Lung (tissue), 12 donors: ENCODE measurements around the gene SP1. TPM values are rescaled to one million over a fixed set of nuclear protein-coding genes. Genes with fewer than 3 reads are reported as not detected.
"Not testable (repeated sequence)": the region's sequence is repeated elsewhere in the genome, so short reads cannot be mapped to it uniquely, and the experiment has no call there.

Experiments
- ATAC-seq: fragments of 200-7000 bp; cut with Tn5 transposase; one replicate; pipeline ENCODE4 v1.9.1; 2020; ENCODE audit warnings: moderate number of reproducible peaks; ENCODE audit not compliant: insufficient read depth, low FRiP score
- DNase-seq, 3 donors: peaks; one replicate each; pipeline ENCODE4 v3.0.0-alpha.2; 2013 to 2017
- H3K27ac ChIP-seq, 2 donors: one replicate each; pipeline ENCODE4 v1.5.1; 2013; ENCODE audit warnings: mild to moderate bottlenecking in 2 of 2, moderate library complexity in 2 of 2, control low read depth in 1 of 2, inconsistent platforms in 1 of 2, low read depth in 1 of 2, low read length in 1 of 2
- H3K27me3 ChIP-seq, 3 donors: one replicate each; pipeline ENCODE4 v1.5.1; 2013; ENCODE audit warnings: low read length in 2 of 3; ENCODE audit not compliant: control insufficient read depth in 3 of 3, insufficient read depth in 3 of 3
- H3K36me3 ChIP-seq, 4 donors: one replicate each; pipeline ENCODE4 v1.5.1; 2013; ENCODE audit warnings: low read length in 4 of 4, mild to moderate bottlenecking in 1 of 4, moderate library complexity in 1 of 4; ENCODE audit not compliant: control insufficient read depth in 4 of 4, insufficient read depth in 4 of 4
- H3K4me1 ChIP-seq, 5 donors: one replicate each; pipeline ENCODE4 v1.5.1; 2013; ENCODE audit warnings: low read length in 5 of 5, mild to moderate bottlenecking in 2 of 5, moderate library complexity in 1 of 5; ENCODE audit not compliant: control insufficient read depth in 5 of 5, insufficient read depth in 5 of 5
- H3K4me3 ChIP-seq: one replicate; pipeline ENCODE4 v1.5.1; 2013; ENCODE audit warnings: mild to moderate bottlenecking, control low read depth, moderate library complexity
- H3K9ac ChIP-seq, 2 donors: one replicate each; pipeline ENCODE4 v1.5.1; 2013; ENCODE audit warnings: low read length in 2 of 2, control low read depth in 1 of 2; ENCODE audit not compliant: insufficient read depth in 1 of 2
- H3K9me3 ChIP-seq, 4 donors: one replicate each; pipeline ENCODE4 v1.5.1; 2013; ENCODE audit warnings: low read length in 3 of 4, mild to moderate bottlenecking in 1 of 4, moderate library complexity in 1 of 4; ENCODE audit not compliant: control insufficient read depth in 4 of 4, insufficient read depth in 3 of 4
- WGBS, 2 donors: extraction: QIAGEN DNeasy Blood & Tissue Kit; methylation state at CpG; one replicate each; pipeline ENCODE4 v1.1.7; 2013; 5-methylcytosine and 5-hydroxymethylcytosine counted together
- polyA plus RNA-seq, 2 donors: library from polyadenylated mRNA; stranded (reverse); fragments of 200-250 nt; gene quantifications; one replicate each; pipeline ENCODE4 v1.2.1, GENCODE V29; 2013
- total RNA-seq, 2 donors: library from RNA; depleted of rRNA in 1 of 2; stranded (reverse); fragments of >200 nt in 1 of 2; gene quantifications; one replicate each; pipeline ENCODE4 v1.2.1, GENCODE V29; 2014 to 2021
- TF ChIP-seq, protein P1 (sequence below): IDR thresholded peaks from 2 replicates; pipeline ENCODE4 v1.5.1; 2012; ENCODE audit warnings: mild to moderate bottlenecking; ENCODE audit errors: control extremely low read depth, extremely low read depth
- donor health status: control.
- donor health status: control.
- donor health status: Bipolar disorder and iron deficiency.
- donor health status: healthy.
- donor health status: DM: yes; HTN: yes; CAD: no.

Gene SP1
- total and polyA plus RNA-seq, 4 donors, result 16.2 to 72.2 (median 47.5) TPM

DNA sequence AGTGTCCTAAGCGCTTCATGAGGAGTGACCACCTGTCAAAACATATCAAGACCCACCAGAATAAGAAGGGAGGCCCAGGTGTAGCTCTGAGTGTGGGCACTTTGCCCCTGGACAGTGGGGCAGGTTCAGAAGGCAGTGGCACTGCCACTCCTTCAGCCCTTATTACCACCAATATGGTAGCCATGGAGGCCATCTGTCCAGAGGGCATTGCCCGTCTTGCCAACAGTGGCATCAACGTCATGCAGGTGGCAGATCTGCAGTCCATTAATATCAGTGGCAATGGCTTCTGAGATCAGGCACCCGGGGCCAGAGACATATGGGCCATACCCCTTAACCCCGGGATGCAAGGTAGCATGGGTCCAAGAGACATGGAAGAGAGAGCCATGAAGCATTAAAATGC is 31.0 kb downstream of the SP1 start:
- Histone ChIP-seq H3K9me3 (no peaks in the 10 kb centered on the region), H3K4me1 (peaks cover 0 to 21% (median 6%) of the 10 kb centered on the region in 5 donors), H3K9ac (no peak overlapping the region), H3K4me3 (no peak overlapping the region), H3K27ac (no peak overlapping the region), H3K36me3 (peaks cover 11 to 35% (median 29%) of the 10 kb centered on the region in 4 donors), H3K27me3 (no peaks in the 10 kb centered on the region)
- DNase-seq (no peak), ATAC-seq (no peak)
- TF ChIP-seq, protein P1, sequence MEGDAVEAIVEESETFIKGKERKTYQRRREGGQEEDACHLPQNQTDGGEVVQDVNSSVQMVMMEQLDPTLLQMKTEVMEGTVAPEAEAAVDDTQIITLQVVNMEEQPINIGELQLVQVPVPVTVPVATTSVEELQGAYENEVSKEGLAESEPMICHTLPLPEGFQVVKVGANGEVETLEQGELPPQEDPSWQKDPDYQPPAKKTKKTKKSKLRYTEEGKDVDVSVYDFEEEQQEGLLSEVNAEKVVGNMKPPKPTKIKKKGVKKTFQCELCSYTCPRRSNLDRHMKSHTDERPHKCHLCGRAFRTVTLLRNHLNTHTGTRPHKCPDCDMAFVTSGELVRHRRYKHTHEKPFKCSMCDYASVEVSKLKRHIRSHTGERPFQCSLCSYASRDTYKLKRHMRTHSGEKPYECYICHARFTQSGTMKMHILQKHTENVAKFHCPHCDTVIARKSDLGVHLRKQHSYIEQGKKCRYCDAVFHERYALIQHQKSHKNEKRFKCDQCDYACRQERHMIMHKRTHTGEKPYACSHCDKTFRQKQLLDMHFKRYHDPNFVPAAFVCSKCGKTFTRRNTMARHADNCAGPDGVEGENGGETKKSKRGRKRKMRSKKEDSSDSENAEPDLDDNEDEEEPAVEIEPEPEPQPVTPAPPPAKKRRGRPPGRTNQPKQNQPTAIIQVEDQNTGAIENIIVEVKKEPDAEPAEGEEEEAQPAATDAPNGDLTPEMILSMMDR, result no peak
- 97% methylated on average over 5 of the region's 5 CpGs for WGBS, 2 donors

DNA sequence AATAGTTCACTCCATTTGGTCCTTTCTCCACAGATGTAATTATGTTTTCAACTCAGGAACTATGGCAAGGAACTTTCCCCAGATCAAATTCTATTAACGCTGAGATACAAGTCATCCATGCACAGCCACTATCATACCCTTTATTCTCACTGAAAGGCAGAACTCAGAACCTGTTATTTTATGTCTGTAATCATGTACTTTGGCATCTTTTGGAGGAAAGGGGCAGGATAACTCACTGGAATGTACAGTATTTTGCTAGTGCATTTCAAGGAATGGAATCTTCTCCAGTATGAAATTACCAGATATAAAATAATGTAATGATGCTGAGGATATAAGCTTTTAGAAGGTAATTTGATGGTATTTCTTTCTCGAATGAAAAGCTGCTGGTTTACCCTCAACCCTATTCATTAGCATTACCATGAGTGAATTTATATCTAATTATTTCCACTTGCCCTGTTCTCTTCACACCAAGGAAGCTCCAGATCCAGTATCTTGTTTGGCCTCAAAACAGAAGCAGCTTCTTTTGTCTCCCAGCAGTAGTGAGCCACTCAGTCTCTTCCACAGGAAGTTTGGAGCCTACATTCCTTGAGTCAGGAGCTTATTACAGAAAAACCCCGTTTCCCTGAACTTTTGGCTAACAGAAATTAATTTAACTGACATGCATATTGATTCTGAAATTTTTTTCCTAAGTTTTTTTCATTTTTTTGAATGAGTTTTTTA is 33.7 kb downstream of the SP1 start:
- Histone ChIP-seq H3K9ac (no peak overlapping the region), H3K4me1 (peaks cover 0 to 21% (median 6%) of the 10 kb centered on the region in 5 donors), H3K27ac (no peak overlapping the region), H3K27me3 (no peaks in the 10 kb centered on the region), H3K36me3 (peaks cover 11 to 32% (median 27%) of the 10 kb centered on the region in 4 donors), H3K4me3 (no peak overlapping the region), H3K9me3 (no peaks in the 10 kb centered on the region)
- DNase-seq (no peak), ATAC-seq (no peak)
- TF ChIP-seq, protein P1, result no peak
- 66 to 86% methylated on average over 3 of the region's 3 CpGs for WGBS, 2 donors

DNA sequence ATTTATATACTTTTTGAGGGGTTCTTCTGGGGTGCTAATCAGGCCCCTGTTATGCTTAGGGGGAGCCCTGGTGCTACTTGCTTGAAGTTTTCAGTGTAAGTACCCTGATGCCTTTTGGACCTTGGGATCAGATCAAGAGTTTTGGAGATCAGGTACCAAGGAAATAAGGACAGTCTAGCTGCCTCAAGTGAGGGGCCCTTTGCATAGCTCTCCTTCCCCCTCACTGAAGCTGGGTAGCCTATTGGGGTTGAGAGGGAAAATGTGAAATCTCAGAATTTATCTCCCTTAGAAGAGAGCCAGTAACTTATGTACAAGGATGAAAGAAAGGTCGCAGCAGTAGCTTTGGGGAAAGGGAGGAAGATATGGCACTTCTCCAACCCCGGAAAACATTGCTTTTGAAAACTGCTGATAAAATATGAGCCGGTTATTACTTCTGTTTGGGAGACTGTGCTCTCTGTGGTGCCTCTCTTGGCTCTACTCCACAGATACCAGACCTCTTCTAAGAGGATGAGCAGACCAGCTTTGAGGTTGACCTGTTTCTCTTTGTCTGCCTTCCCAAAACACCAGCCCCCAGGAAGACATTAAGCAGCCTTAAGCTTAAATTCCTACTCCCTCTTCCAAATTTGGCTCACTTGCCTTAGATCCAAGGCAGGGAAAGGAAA is 34.9 kb downstream of the SP1 start:
- ATAC-seq (no peak), DNase-seq (peak in 2 of 3 donors; percentile 56 to 75)
- TF ChIP-seq, protein P1, result no peak
- Histone ChIP-seq H3K27me3 (no peaks in the 10 kb centered on the region), H3K9ac (no peak overlapping the region), H3K4me1 (peaks cover 0 to 21% (median 6%) of the 10 kb centered on the region in 5 donors), H3K4me3 (no peak overlapping the region), H3K36me3 (peaks cover 11 to 24% (median 20%) of the 10 kb centered on the region in 4 donors), H3K9me3 (no peaks in the 10 kb centered on the region), H3K27ac (no peak overlapping the region)
- WGBS, 2 donors, result 32 to 66% methylated on average over 3 of the region's 3 CpGs

DNA sequence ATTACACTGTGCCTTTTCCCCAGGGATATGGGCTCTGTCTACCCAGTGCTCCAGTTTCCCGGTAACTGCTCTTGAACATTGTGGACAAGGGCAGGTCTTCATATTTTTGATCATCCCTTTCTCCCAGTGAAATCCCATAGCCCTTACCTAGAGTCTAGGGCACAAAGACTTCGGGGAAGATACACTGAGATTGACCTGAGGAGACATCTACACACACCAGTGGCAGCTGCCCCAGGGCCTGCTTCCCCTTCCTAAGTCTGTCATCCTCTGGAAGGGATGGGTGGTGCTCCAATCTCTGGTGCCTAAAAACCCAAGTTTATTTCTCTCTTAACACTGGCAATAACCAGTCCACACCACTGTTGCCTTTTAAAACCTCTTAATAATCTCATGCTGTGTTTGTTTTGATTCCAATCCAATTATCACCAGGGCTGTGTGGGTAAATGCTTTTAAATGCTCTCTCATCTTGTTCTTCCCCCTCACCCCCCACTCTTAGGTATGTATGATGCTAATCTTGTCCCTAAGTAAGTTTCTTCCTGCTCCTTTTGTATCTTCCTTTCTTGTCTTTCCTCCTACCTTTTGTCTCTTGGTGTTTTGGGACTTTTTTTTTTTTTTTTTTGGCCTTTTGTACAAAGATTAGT is 35.9 kb downstream of the SP1 start:
- Histone ChIP-seq H3K27ac (peak overlapping the region in 1 of 2 donors; percentile 47), H3K4me1 (peaks cover 0 to 21% (median 6%) of the 10 kb centered on the region in 5 donors), H3K36me3 (peaks cover 11 to 19% (median 16%) of the 10 kb centered on the region in 4 donors)
- not testable (repeated sequence) for DNase-seq, ATAC-seq, H3K4me3 ChIP-seq, H3K9ac ChIP-seq, H3K27me3 ChIP-seq, H3K9me3 ChIP-seq
- 77 to 87% methylated on average over 2 of the region's 2 CpGs for WGBS, 2 donors

DNA sequence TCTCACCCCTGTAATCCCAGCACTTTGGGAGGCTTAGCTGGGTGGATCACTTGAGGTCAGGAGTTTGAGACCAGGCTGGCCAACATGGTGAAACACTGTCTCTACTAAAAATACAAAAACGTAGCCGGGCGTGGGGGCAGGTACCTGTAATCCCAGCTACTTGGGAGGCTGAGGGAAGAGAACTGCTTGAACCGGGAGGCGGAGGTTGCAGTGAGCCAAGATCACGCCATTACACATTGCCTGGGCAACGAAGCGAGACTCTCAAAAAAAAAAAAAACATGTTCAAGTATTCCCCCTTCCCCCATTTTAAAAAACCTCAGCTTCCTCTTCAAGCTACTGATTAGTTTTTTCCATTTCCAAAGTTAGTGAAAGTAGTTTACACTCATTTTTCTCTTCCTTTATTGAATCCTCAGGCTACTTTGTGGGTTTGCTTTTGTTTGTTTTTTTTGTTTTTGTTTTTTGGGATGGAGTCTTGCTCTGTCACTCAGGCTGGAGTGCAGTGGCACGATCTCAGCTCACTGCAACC is 37.4 kb downstream of the SP1 start:
- not testable (repeated sequence) for H3K9ac ChIP-seq, H3K36me3 ChIP-seq, H3K4me3 ChIP-seq, DNase-seq, H3K27ac ChIP-seq, H3K9me3 ChIP-seq, H3K27me3 ChIP-seq, ATAC-seq
- H3K4me1 ChIP-seq, result peaks cover 0 to 22% (median 9%) of the 10 kb centered on the region in 5 donors
- 46 to 62% methylated on average over 9 of the region's 9 CpGs for WGBS, 2 donors
